Measurements from ENCODE around the gene LTBP3. TPM values are rescaled to one million over a fixed set of nuclear protein-coding genes. Genes with fewer than 3 reads are reported as not detected.

The LTBP3 gene
- total and polyA plus RNA-seq, 2 of the 13 experiments (the other 11 are each of a cell fraction or from before 2014, with no cell fraction given): 12.2 to 68.1 TPM

DNA sequence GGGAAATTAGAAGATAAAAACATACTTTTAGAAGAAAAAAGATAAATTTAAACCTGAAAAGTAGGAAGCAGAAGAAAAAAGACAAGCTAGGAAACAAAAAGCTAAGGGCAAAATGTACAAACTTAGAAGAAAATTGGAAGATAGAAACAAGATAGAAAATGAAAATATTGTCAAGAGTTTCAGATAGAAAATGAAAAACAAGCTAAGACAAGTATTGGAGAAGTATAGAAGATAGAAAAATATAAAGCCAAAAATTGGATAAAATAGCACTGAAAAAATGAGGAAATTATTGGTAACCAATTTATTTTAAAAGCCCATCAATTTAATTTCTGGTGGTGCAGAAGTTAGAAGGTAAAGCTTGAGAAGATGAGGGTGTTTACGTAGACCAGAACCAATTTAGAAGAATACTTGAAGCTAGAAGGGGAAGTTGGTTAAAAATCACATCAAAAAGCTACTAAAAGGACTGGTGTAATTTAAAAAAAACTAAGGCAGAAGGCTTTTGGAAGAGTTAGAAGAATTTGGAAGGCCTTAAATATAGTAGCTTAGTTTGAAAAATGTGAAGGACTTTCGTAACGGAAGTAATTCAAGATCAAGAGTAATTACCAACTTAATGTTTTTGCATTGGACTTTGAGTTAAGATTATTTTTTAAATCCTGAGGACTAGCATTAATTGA is 58.3 kb downstream of the LTBP3 start (continued):
- no peak for TF ChIP-seq WIZ (CRISPR knock-in tag; IDR thresholded peaks at IDR 0.05)
- TF ChIP-seq MLLT10 (CRISPR knock-in tag; IDR thresholded peaks at IDR 0.05): peak; percentile 74; the same call in 1 of the 2 replicates
- TF ChIP-seq TBX3 (IDR thresholded peaks at IDR 0.05; ENCODE audit: borderline replicate concordance): no peak
- no peak for TF ChIP-seq SPEN (CRISPR knock-in tag; IDR thresholded peaks at IDR 0.05; ENCODE audit: low read depth)
- TF ChIP-seq, protein P1, sequence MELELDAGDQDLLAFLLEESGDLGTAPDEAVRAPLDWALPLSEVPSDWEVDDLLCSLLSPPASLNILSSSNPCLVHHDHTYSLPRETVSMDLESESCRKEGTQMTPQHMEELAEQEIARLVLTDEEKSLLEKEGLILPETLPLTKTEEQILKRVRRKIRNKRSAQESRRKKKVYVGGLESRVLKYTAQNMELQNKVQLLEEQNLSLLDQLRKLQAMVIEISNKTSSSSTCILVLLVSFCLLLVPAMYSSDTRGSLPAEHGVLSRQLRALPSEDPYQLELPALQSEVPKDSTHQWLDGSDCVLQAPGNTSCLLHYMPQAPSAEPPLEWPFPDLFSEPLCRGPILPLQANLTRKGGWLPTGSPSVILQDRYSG (CRISPR knock-in tag; IDR thresholded peaks at IDR 0.05): no peak
- TF ChIP-seq ZNF274 (CRISPR knock-in tag; IDR thresholded peaks at IDR 0.05): no peak
- TF ChIP-seq, protein P2, sequence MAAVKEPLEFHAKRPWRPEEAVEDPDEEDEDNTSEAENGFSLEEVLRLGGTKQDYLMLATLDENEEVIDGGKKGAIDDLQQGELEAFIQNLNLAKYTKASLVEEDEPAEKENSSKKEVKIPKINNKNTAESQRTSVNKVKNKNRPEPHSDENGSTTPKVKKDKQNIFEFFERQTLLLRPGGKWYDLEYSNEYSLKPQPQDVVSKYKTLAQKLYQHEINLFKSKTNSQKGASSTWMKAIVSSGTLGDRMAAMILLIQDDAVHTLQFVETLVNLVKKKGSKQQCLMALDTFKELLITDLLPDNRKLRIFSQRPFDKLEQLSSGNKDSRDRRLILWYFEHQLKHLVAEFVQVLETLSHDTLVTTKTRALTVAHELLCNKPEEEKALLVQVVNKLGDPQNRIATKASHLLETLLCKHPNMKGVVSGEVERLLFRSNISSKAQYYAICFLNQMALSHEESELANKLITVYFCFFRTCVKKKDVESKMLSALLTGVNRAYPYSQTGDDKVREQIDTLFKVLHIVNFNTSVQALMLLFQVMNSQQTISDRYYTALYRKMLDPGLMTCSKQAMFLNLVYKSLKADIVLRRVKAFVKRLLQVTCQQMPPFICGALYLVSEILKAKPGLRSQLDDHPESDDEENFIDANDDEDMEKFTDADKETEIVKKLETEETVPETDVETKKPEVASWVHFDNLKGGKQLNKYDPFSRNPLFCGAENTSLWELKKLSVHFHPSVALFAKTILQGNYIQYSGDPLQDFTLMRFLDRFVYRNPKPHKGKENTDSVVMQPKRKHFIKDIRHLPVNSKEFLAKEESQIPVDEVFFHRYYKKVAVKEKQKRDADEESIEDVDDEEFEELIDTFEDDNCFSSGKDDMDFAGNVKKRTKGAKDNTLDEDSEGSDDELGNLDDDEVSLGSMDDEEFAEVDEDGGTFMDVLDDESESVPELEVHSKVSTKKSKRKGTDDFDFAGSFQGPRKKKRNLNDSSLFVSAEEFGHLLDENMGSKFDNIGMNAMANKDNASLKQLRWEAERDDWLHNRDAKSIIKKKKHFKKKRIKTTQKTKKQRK (IDR thresholded peaks at IDR 0.05; ENCODE audit: low read length): no peak
- no peak for TF ChIP-seq GRHL1 (CRISPR knock-in tag; conservative IDR thresholded peaks at IDR 0.05)
- TF ChIP-seq ZNF567 (CRISPR knock-in tag; IDR thresholded peaks at IDR 0.05; ENCODE audit: borderline replicate concordance): no peak
- no peak for TF ChIP-seq ZNF142 (CRISPR knock-in tag; IDR thresholded peaks at IDR 0.05)
- no peak for TF ChIP-seq RFX5 (IDR thresholded peaks at IDR 0.05; ENCODE audit: low read depth, low read length)
- no peak for TF ChIP-seq IRF1 (CRISPR knock-in tag; IDR thresholded peaks at IDR 0.05; ENCODE audit: low read depth)
- TF ChIP-seq ZFP37 (CRISPR knock-in tag; IDR thresholded peaks at IDR 0.05; ENCODE audit: borderline replicate concordance): no peak
- TF ChIP-seq, protein P3, sequence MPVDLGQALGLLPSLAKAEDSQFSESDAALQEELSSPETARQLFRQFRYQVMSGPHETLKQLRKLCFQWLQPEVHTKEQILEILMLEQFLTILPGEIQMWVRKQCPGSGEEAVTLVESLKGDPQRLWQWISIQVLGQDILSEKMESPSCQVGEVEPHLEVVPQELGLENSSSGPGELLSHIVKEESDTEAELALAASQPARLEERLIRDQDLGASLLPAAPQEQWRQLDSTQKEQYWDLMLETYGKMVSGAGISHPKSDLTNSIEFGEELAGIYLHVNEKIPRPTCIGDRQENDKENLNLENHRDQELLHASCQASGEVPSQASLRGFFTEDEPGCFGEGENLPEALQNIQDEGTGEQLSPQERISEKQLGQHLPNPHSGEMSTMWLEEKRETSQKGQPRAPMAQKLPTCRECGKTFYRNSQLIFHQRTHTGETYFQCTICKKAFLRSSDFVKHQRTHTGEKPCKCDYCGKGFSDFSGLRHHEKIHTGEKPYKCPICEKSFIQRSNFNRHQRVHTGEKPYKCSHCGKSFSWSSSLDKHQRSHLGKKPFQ (CRISPR knock-in tag; IDR thresholded peaks at IDR 0.05; ENCODE audit: insufficient replicate concordance): no peak
